Astrocyte (in vitro differentiated cells and primary cell): Measurements from ENCODE around the gene BTRC. TPM values are rescaled to one million over a fixed set of nuclear protein-coding genes. Genes with fewer than 3 reads are reported as not detected.
A peak's percentile ranks its signal among the peaks of the same experiment; 100 is the strongest.
"Not testable (repeated sequence)": the region's sequence is repeated elsewhere in the genome, so short reads cannot be mapped to it uniquely, and the experiment has no call there.

Source experiments
- DNase-seq: peaks from one replicate; pipeline ENCODE4 v3.0.0-alpha.2; 2010; ENCODE audit warnings: low read depth
- FAIRE-seq: peaks from 2 replicates; lab custom pipeline; 2011; peaks lifted over from hg19 to GRCh38; lab: Jason Lieb, UNC
- H2AFZ ChIP-seq: 2 replicates; pipeline ENCODE4 v1.6.0; 2012; ENCODE audit warnings: low read depth, low read length, inconsistent platforms
- H3K27ac ChIP-seq: 2 replicates; pipeline ENCODE4 v1.5.1; 2011; ENCODE audit warnings: low read depth, low read length, inconsistent platforms
- H3K27me3 ChIP-seq: 2 replicates; pipeline ENCODE4 v1.6.0; 2011; ENCODE audit warnings: low read length, inconsistent platforms; ENCODE audit not compliant: insufficient read depth
- H3K36me3 ChIP-seq: 2 replicates; pipeline ENCODE4 v1.5.1; 2011; ENCODE audit warnings: low read length, inconsistent platforms; ENCODE audit not compliant: insufficient read depth
- H3K4me1 ChIP-seq: 2 replicates; pipeline ENCODE4 v1.5.1; 2011; ENCODE audit warnings: low read length, inconsistent platforms; ENCODE audit not compliant: insufficient read depth
- H3K4me2 ChIP-seq: 2 replicates; pipeline ENCODE4 v1.6.0; 2012; ENCODE audit warnings: low read length, inconsistent platforms
- H3K4me3 ChIP-seq: 2 replicates; pipeline ENCODE4 v1.5.1; 2011; ENCODE audit warnings: low read depth, mild to moderate bottlenecking, low read length, inconsistent platforms; ENCODE audit not compliant: insufficient read depth
- H3K79me2 ChIP-seq: 2 replicates; pipeline ENCODE4 v1.6.0; 2012; ENCODE audit warnings: mild to moderate bottlenecking, low read length, inconsistent platforms; ENCODE audit not compliant: insufficient read depth
- H3K9ac ChIP-seq: 2 replicates; pipeline ENCODE4 v1.6.0; 2012; ENCODE audit warnings: mild to moderate bottlenecking, low read length, inconsistent platforms
- H3K9me3 ChIP-seq: 2 replicates; pipeline ENCODE4 v1.5.1; 2012; ENCODE audit warnings: low read depth, mild to moderate bottlenecking, low read length, inconsistent platforms; ENCODE audit not compliant: insufficient read depth
- H4K20me1 ChIP-seq: 2 replicates; pipeline ENCODE4 v1.6.0; 2012; ENCODE audit warnings: low read length, inconsistent platforms; ENCODE audit not compliant: insufficient read depth
- H3K27ac Mint-ChIP-seq: one replicate; pipeline ENCODE4 v1.8.0; 2021; ENCODE audit warnings: mild to moderate bottlenecking, mixed read lengths; ENCODE audit not compliant: unreplicated experiment
- H3K27me3 Mint-ChIP-seq: one replicate; pipeline ENCODE4 v1.8.0; 2021; ENCODE audit warnings: low read depth, mixed read lengths; ENCODE audit not compliant: unreplicated experiment
- H3K36me3 Mint-ChIP-seq: one replicate; pipeline ENCODE4 v1.8.0; 2021; ENCODE audit warnings: low read depth, mixed read lengths; ENCODE audit not compliant: unreplicated experiment
- H3K4me1 Mint-ChIP-seq: one replicate; pipeline ENCODE4 v1.8.0; 2021; ENCODE audit warnings: low read depth, mixed read lengths; ENCODE audit not compliant: unreplicated experiment
- H3K4me3 Mint-ChIP-seq: one replicate; pipeline ENCODE4 v1.8.0; 2021; ENCODE audit warnings: mild to moderate bottlenecking, moderate library complexity, mixed read lengths; ENCODE audit not compliant: unreplicated experiment
- H3K9me3 Mint-ChIP-seq: one replicate; pipeline ENCODE4 v1.8.0; 2021; ENCODE audit warnings: mild to moderate bottlenecking, mixed read lengths; ENCODE audit not compliant: unreplicated experiment
- EZH2 ChIP-seq: IDR thresholded peaks from 2 replicates; pipeline ENCODE4 v1.6.1; 2012; ENCODE audit warnings: mild to moderate bottlenecking, low read length, inconsistent platforms; ENCODE audit not compliant: insufficient read depth
- total RNA-seq: library from RNA; stranded (reverse); gene quantifications from 2 replicates; pipeline ENCODE4 v1.2.1, GENCODE V29; 2021
- TF ChIP-seq, protein P1 (sequence below): IDR thresholded peaks from 2 replicates; pipeline ENCODE4 v1.5.1; 2011; ENCODE audit warnings: low read depth, mild to moderate bottlenecking, inconsistent platforms, low read length, moderate library complexity; ENCODE audit not compliant: insufficient read depth

The BTRC gene
- total RNA-seq, 1 donor from 2014 or later: 33.3 TPM

GRCh38 chr10:101330231-101330630, 23.7 kb upstream of the BTRC start:
- H3K36me3 ChIP-seq: no peaks in the 10 kb centered on the region
- peaks cover 23% of the 10 kb centered on the region for H3K27me3 ChIP-seq
- FAIRE-seq (no peak), DNase-seq (no peak)
- no peak overlapping the region for H3K4me3 ChIP-seq
- Mint-ChIP-seq H3K4me3 (no peak overlapping the region), H3K36me3 (no peaks in the 10 kb centered on the region), H3K27ac (no peak overlapping the region), H3K4me1 (peaks cover 8% of the 10 kb centered on the region), H3K27me3 (peaks cover 19% of the 10 kb centered on the region), H3K9me3 (peaks cover 5% of the 10 kb centered on the region)
- H3K9ac ChIP-seq: no peak overlapping the region
- peaks cover 14% of the 10 kb centered on the region for H3K4me1 ChIP-seq
- no peaks in the 10 kb centered on the region for H3K79me2 ChIP-seq
- H3K9me3 ChIP-seq: no peaks in the 10 kb centered on the region
- no peak overlapping the region for H3K4me2 ChIP-seq
- no peaks in the 10 kb centered on the region for H4K20me1 ChIP-seq
- TF ChIP-seq, protein P1, sequence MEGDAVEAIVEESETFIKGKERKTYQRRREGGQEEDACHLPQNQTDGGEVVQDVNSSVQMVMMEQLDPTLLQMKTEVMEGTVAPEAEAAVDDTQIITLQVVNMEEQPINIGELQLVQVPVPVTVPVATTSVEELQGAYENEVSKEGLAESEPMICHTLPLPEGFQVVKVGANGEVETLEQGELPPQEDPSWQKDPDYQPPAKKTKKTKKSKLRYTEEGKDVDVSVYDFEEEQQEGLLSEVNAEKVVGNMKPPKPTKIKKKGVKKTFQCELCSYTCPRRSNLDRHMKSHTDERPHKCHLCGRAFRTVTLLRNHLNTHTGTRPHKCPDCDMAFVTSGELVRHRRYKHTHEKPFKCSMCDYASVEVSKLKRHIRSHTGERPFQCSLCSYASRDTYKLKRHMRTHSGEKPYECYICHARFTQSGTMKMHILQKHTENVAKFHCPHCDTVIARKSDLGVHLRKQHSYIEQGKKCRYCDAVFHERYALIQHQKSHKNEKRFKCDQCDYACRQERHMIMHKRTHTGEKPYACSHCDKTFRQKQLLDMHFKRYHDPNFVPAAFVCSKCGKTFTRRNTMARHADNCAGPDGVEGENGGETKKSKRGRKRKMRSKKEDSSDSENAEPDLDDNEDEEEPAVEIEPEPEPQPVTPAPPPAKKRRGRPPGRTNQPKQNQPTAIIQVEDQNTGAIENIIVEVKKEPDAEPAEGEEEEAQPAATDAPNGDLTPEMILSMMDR: no peak
- no peak for TF ChIP-seq EZH2
- no peak overlapping the region for H2AFZ ChIP-seq
- no peak overlapping the region for H3K27ac ChIP-seq

DNA sequence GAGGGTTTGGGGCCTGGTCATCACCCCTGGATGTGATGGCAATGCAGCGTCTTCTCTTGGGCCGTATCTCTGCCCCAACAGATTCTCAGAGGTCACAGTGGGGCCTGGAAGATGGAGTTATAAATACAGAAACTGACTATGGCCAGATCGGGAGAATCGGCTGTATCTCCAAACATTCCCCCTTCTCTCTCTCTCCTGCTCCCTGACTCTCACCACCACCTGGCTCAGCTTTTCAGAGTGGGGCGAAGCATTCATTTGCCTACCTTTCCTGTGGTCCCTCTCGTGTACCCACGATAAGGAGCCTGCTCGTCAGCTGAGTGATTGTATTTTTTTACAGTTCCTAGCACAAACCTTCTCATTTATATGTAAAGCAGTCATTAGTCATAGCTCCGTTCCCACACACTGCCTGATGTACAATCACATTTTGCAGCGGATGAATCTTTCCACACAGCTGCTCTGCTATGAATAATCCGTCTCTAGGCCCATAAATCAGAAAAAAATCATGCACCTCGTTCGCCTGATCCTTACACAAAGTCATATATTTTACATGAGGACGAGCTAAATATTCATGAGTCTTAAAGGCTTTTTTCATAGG, 23.2 kb upstream of the BTRC start:
- peak overlapping the region; percentile 50 for H3K9ac ChIP-seq
- H2AFZ ChIP-seq: peak overlapping the region; percentile 43
- peaks cover 14% of the 10 kb centered on the region for H3K4me1 ChIP-seq
- H3K27ac ChIP-seq: no peak overlapping the region
- Mint-ChIP-seq H3K27ac (peak overlapping the region; percentile 60), H3K36me3 (no peaks in the 10 kb centered on the region), H3K9me3 (peaks cover 5% of the 10 kb centered on the region), H3K4me1 (peaks cover 8% of the 10 kb centered on the region), H3K27me3 (peaks cover 18% of the 10 kb centered on the region), H3K4me3 (no peak overlapping the region)
- H3K36me3 ChIP-seq: no peaks in the 10 kb centered on the region
- FAIRE-seq (no peak), DNase-seq (peak; percentile 89)
- H3K79me2 ChIP-seq: no peaks in the 10 kb centered on the region
- no peak overlapping the region for H3K4me3 ChIP-seq
- no peaks in the 10 kb centered on the region for H4K20me1 ChIP-seq
- TF ChIP-seq, protein P1: no peak
- TF ChIP-seq EZH2: no peak
- peaks cover 19% of the 10 kb centered on the region for H3K27me3 ChIP-seq
- peak overlapping the region; percentile 70 for H3K4me2 ChIP-seq
- H3K9me3 ChIP-seq: no peaks in the 10 kb centered on the region

GRCh38 chr10:101331956-101332355, 22.0 kb upstream of the BTRC start:
- H3K9me3 ChIP-seq: no peaks in the 10 kb centered on the region
- no peak overlapping the region for H3K27ac Mint-ChIP-seq
- H3K4me3 Mint-ChIP-seq: no peak overlapping the region
- peaks cover 14% of the 10 kb centered on the region for H3K27me3 Mint-ChIP-seq
- TF ChIP-seq EZH2: no peak
- TF ChIP-seq, protein P1: no peak
- no peaks in the 10 kb centered on the region for H3K36me3 Mint-ChIP-seq
- no peaks in the 10 kb centered on the region for H3K36me3 ChIP-seq
- H3K9me3 Mint-ChIP-seq: peaks cover 4% of the 10 kb centered on the region
- peaks cover 14% of the 10 kb centered on the region for H3K4me1 ChIP-seq
- H3K4me1 Mint-ChIP-seq: peaks cover 8% of the 10 kb centered on the region
- H3K79me2 ChIP-seq: no peaks in the 10 kb centered on the region
- peaks cover 16% of the 10 kb centered on the region for H3K27me3 ChIP-seq
- no peaks in the 10 kb centered on the region for H4K20me1 ChIP-seq
- H2AFZ ChIP-seq: no peak overlapping the region
- FAIRE-seq (no peak), DNase-seq (peak; percentile 17)
- H3K4me2 ChIP-seq: no peak overlapping the region
- no peak overlapping the region for H3K27ac ChIP-seq
- no peak overlapping the region for H3K4me3 ChIP-seq
- no peak overlapping the region for H3K9ac ChIP-seq

DNA sequence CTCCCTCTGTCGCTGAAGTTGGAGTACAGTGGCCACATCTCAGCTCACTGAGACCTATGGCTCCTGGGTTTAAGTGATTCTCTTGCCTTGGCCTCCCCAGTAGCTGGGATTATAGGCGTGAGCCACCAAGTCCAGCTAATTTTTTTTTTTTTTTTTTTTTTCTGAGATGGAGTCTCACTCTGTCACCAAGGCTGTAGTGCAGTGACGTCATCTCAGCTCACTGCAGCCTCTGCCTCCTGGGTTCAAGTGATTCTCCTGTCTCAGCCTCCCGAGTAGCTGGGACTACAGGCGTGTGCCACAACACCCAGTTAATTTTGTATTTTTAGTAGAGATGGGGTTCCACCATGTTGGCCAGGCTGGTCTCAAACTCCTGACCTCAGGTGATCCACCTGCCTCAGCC, 19.7 kb upstream of the BTRC start:
- H2AFZ ChIP-seq, H3K9me3 ChIP-seq, H3K4me3 ChIP-seq, DNase-seq, H3K27ac Mint-ChIP-seq, H3K36me3 Mint-ChIP-seq, H3K4me3 Mint-ChIP-seq, H3K4me1 Mint-ChIP-seq, H4K20me1 ChIP-seq, H3K4me2 ChIP-seq, H3K79me2 ChIP-seq, FAIRE-seq, H3K9me3 Mint-ChIP-seq, H3K9ac ChIP-seq, H3K27ac ChIP-seq, H3K36me3 ChIP-seq: not testable (repeated sequence)
- Histone ChIP-seq H3K4me1 (peaks cover 14% of the 10 kb centered on the region), H3K27me3 (peaks cover 16% of the 10 kb centered on the region)
- peaks cover 13% of the 10 kb centered on the region for H3K27me3 Mint-ChIP-seq
